Measurements from ENCODE around the gene PCSK9.
"Not testable (repeated sequence)": the region's sequence is repeated elsewhere in the genome, so short reads cannot be mapped to it uniquely, and the experiment has no call there.

Gene PCSK9

DNA sequence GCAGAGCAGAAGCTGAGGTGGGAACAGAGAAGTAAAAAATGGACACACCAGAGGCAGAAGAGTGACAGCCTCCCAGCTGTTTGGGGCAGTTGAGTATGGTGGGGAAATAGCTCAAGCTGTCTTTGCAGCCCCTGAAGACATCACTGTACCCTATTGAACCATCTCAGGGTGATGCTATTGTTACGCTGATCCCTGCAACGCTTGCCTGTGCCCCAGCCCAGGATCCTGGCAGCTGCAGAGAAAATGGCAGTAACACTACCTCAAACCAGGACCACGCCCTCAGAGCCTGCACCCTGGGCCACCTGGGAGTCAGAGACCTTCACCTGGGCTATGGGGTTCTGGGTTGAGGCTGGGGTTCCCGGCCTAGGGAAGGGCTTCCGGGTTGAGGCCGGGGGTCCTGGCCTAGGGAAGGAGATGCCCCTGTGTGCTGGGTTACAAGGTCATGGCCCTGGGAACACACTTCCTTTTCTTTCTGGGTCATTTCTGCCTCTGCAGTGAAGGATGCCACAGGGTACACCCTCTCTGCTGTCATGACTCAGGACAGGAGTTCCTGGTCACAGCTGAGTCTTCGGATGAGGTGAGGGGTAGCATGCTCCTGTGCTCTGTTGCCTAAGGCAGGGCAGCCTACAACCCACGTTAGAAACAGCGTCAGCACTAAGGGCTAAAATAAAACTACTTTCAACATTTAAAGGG, 29.0 kb upstream of the PCSK9 start:
- DNase-seq: no peak

DNA sequence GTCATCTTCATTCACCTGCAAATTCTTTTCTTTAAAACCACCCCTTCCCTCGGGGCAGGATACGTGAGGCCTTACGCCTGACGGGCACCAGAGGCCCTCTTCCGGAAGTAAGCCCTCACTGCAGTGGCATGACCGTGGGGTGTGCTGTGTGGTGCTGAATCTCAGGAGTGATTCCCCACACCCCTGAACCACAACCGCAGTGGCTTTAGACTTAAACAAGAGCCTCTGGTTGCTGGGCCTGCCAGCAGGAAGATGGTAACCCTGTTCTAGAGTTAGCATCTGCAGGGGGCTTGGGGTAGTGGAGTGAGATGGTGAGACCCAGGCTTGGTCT, 28.5 kb upstream of the PCSK9 start:
- no peak for DNase-seq

- DNase-seq: peak; percentile 51 to 92 (median 74)
Measured at GRCh38 chr1:55012661-55013060, 26.7 kb upstream of the PCSK9 start.

DNA sequence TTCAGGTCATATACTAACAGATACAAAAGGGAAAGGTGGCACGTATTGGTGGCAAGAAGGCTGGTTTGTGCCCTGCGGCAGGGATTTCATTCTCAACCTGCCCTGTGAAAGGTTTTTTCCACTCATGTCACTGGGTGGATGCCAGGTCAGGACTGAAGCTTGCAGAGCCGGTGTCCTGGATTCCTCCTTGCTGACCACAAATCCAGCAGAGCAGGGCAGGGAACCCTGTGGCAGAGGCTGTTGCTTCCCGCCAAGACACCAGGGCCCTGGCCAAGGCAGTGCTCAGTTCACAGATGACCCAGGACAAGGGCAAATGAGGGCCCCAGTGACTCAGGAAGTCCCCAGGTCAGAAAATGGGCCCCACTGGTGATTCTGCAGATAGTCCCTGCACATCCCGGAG, 24.2 kb upstream of the PCSK9 start:
- no peak for DNase-seq

DNA sequence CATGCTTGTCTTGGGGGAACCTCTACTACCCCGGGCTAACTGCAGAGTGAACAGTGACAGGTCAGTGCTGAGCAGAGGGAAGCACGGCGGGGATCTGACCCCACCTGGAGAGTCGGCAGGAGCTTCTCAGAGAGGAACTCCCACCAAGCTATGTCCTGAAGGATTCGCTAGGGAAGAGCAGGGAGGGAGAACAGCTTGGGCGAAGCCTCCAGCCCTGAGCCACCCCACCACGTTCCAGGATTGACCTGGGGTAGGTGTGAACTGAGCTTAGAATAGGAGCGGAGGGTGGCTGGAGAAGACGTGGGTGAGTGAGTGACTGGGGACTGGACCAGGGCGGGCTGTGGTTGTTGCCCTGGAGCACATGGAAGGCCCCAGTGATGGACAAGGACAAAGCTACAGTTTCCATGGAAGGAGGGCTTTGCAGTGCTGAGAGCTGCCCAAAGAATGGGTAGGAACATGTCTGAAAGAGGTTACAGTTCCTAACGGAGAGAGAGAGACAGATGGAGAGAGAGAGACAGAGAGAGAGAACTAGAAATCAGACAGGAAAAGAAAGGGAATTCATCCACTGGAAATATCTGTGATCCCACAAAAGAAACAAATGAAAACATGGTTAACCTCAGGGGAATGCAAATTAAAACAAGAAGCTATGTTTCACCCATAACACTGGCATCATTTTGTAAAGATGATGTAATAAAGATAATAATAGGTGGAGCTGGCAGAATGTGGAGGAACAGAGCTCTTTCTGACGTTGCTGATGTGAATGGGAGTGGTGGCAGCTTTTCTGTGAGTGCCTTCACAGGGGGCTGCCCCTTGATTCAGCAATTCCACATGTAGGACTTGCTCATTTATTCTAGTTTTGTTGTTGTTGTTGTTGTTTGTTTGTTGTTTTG, 23.4 kb upstream of the PCSK9 start:
- DNase-seq: no peak

DNA sequence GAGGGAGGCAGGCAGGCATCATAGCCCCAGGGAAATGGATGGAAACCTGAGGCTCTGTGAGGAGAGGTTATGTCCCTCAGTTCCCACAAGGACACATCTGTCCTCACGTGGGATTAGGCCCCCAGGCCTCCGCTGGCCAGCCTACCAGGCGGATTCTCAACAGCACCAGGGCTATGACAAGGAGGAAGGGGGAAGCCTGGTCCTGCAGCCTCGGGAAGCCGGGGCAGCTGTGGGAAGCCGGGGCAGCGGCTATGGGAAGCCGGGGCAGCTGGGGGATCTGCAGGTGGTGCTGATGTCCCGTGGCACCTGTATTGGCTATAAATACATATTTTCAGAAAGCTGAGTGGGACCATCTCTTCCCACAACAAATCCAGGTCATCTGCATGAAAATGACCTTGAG, 21.0 kb upstream of the PCSK9 start:
- no peak for DNase-seq

DNA sequence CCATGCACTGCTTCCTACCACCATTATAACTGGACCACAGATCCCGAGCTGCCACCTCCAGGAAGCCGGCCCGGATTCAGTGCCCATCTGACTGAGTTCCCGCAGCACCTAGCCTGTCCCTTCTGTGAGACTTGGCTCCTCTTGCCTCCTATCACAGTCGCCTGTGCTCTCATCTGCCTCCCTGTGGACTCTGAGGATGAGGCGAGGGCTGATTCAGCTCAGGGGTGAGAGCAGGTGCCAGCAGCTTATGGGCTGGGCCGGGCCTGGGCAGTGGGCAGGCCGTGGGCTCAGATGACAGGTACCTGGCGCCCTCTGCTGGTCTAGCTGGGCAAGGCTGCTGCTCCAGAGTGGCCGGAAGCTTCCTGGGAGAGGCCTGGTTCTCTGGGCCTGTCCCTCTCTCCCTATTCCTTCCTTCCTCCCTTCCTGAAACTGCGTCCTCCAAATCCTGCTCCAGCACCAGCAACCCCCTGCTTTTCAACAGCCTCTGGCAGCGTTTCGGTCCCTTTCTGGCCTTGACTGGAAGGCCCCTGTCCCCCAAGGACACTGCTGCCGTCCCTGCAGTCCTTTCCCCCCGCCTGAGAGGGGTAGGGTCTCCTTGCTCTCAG, 17.3 kb upstream of the PCSK9 start:
- peak; percentile 80 to 93 (median 87) for DNase-seq

GRCh38 chr1:55024163-55024562, 15.2 kb upstream of the PCSK9 start:
- not testable (repeated sequence) for DNase-seq

- not testable (repeated sequence) for DNase-seq
Measured at GRCh38 chr1:55026682-55027081, 12.7 kb upstream of the PCSK9 start.

DNA sequence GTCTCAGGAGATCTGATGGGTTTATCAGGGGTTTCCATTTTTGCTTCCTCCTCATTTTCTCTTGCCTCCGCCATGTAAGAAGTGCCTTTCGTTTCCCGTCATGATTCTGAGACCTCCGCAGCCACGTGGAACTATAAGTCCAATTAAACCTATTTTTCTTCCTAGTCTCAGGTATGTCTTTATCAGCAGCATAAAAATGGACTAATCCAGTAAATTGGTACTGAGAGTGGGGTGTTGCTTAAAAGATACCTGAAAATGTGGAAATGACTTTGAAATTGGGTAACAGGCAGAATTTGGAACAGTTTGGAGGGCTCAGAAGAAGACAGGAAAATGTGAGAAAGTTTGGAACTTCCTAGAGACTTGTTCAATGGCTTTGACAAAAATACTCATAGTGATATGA, 8.2 kb upstream of the PCSK9 start:
- not testable (repeated sequence) for DNase-seq

DNA sequence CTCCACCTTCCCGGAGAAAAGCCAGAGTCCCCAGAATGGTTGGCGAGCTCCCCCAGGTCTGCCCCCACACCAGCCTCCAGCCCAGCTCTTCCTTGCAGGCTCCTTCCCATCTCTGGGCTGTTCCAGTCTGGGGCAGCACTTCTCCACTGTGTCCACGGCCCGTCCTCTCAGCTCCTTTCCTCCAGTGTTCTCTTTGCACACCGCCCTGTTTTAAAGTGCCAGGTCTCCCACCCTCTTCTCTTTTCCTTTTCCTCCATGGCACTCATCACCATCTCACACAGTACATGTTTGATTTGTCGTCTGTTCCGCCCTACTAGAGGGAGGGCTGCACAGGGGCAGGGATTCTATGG, 6.1 kb upstream of the PCSK9 start:
- no peak for DNase-seq

- no peak for DNase-seq
Measured at GRCh38 chr1:55034476-55035133, 4.7 kb upstream of the PCSK9 start.

DNA sequence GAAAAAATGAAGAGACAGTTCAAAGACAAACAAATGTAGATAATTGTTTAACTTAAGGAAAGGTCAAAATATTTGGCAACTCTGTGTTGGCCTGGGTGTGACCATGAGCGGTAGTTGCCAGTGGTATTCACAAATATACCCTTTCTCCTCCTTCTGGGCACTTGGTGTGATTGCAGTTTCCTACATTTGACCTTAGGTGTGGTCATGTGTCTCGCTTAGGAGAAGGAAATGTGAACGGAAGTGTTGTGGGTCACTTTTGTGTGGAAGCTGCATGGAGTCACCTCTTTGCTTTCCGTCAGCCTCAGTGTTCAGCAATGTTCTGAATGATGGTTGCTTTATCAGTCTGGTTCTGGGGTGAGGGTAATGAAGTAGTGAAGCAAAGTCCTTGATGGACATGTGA, 3.4 kb upstream of the PCSK9 start:
- DNase-seq: no peak

DNA sequence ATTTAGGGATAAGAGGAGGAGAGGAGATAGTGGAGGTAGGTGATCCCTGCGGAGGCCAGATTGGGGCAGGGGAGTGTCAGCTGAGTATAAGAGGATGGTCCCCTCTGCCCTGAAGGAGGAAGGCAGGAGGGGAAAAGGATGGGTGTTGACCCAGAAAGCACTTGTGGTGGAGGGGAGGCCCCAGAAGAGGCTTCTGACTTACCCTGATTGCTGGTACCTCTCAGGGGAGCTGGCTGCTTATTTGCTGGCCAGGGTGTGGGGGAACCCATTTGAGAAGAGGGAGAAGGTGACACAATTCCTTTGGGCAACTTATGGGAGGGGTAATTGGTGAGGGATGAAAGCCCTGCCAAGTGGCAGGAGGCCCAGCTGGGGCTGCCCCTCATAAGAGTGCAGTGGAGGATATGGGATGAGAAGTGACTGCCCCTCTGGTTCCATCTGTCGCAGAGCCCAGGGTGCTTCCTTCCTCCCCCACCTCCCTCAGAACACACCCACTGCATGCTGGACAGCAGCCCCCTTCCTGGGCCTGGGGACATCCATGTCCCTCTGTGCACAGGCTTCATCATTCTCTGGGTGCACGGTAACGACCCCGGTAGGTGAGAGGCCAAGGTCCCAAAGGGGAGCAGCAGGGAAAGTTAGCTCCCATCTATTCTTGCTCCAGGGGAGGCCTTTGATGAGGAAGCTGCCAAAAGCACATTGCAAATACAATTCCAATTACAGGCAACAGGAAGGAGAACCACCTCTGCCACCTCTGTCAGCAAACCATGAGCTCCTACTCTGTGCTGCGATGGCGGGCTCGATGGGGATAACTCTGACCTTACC, 1.4 kb upstream of the PCSK9 start:
- DNase-seq: no peak

- no peak for DNase-seq
Measured at GRCh38 chr1:55038552-55038838, 853 bp upstream of the PCSK9 start.

- DNase-seq: no peak
Measured at GRCh38 chr1:55038974-55039341, 390 bp upstream of the PCSK9 start.

DNA sequence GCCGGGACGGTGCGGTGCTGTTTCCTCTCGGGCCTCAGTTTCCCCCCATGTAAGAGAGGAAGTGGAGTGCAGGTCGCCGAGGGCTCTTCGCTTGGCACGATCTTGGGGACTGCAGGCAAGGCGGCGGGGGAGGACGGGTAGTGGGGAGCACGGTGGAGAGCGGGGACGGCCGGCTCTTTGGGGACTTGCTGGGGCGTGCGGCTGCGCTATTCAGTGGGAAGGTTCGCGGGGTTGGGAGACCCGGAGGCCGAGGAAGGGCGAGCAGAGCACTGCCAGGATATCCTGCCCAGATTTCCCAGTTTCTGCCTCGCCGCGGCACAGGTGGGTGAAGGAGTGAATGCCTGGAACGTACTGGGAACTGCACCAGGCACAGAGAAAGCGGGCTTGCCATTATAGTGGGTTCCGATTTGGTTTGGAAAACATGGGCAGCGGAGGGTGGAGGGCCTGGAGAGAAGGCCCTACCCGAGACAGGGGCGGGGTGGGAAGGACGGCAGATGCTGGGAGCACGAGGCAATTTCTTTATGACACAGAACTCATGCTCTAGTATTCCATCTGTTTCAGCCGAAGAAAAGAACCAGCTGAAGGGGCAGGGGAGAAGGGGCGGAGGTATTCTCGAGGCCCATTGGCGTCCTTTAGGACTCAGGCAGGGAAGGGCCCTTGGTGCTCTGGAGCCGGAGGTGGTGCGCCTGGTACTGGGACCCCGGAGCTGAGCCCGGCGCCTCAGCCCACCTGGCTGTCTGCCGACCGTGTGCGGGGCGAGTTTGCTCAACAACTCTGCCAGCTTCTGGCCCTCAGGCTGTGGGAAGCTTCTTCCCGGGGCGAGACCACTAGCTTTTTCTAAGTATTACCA, 960 bp downstream of the PCSK9 start:
- peak in 2 of 3 experiments; percentile 36 to 54 for DNase-seq

GRCh38 chr1:55040933-55041494, 1.7 kb downstream of the PCSK9 start:
- DNase-seq: no peak

DNA sequence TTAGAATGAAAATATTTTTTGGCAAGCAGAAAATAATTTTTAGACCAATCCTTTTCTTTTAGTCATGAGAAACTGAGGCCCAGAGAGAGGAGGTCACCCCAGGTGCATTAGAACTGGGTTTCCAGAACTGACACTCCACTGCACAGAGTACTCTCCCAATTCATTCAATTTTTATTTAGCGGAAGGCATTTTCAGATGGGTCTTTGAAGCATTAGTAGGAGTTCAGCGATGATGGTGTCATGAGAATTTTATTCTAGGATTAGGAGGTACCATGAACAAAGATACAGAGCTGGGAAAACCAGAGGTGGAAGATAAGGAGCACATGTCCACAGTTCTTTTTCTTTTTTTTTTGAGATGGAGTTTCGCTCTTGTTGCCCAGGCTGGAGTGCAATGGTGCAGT, 2.3 kb downstream of the PCSK9 start:
- DNase-seq: no peak

DNA sequence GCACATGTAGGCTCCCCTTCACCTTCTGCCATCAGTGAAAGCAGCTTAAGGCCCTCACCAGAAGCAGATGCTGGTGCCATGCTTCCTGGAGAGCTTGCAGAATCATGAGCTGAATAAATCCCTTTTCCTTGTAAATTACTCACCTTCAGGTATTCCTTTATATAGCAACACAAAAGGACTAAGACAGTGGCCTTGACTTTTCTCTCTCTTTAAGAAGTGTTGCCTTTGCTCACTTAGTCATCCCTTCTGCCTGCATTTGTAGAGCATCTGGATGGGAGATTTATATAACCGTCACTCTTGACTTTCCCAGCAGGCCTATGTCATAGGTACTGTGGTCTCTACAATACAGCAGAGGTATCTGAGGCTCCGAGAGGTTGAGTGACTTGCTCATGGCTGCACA, 3.7 kb downstream of the PCSK9 start:
- DNase-seq: no peak

GRCh38 chr1:55043726-55044125, 4.4 kb downstream of the PCSK9 start:
- no peak for DNase-seq

All from NCI-H1417 (cell line).